Central memory CD4-positive, alpha-beta T cell (primary cell): ENCODE measurements around the gene DUSP16.
"Not testable (repeated sequence)": the region's sequence is repeated elsewhere in the genome, so short reads cannot be mapped to it uniquely, and the experiment has no call there.

Experiments used
- DNase-seq: peaks from one replicate; pipeline ENCODE4 v3.0.0; 2022

Gene DUSP16

GRCh38 chr12:12582895-12583303, 20.2 kb upstream of the DUSP16 start:
- DNase-seq = no peak

- no peak for DNase-seq
These were observed 19.7 kb upstream of the DUSP16 start for GRCh38 chr12:12582193-12582881.

GRCh38 chr12:12580716-12581115, 18.1 kb upstream of the DUSP16 start:
- DNase-seq = not testable (repeated sequence)

- DNase-seq = no peak
These were observed 15.1 kb upstream of the DUSP16 start for GRCh38 chr12:12577786-12578185.

GRCh38 chr12:12572659-12573058, 10.0 kb upstream of the DUSP16 start:
- DNase-seq = no peak

- DNase-seq = not testable (repeated sequence)
These were observed 3.3 kb upstream of the DUSP16 start for GRCh38 chr12:12565971-12566370.

GRCh38 chr12:12564911-12565310, 2.2 kb upstream of the DUSP16 start:
- DNase-seq = no peak

- DNase-seq = no peak
These were observed 746 bp upstream of the DUSP16 start for GRCh38 chr12:12563290-12563928.

GRCh38 chr12:12562016-12562483, 613 bp downstream of the DUSP16 start:
- no peak for DNase-seq

- DNase-seq = no peak
These were observed 1.2 kb downstream of the DUSP16 start for GRCh38 chr12:12561371-12562015.

- peak; percentile 87 for DNase-seq
These were observed 1.9 kb downstream of the DUSP16 start for GRCh38 chr12:12560587-12561370.

GRCh38 chr12:12559719-12560296, 2.9 kb downstream of the DUSP16 start:
- DNase-seq = no peak

- DNase-seq = no peak
These were observed 4.4 kb downstream of the DUSP16 start for GRCh38 chr12:12558291-12558690.

GRCh38 chr12:12557733-12558132, 4.9 kb downstream of the DUSP16 start:
- DNase-seq = no peak

GRCh38 chr12:12555656-12556055, 7.0 kb downstream of the DUSP16 start:
- DNase-seq = no peak

GRCh38 chr12:12553208-12553785, 9.4 kb downstream of the DUSP16 start:
- DNase-seq = no peak

GRCh38 chr12:12551115-12551514, 11.5 kb downstream of the DUSP16 start:
- no peak for DNase-seq

GRCh38 chr12:12550277-12550676, 12.4 kb downstream of the DUSP16 start:
- DNase-seq = no peak

GRCh38 chr12:12549426-12549825, 13.2 kb downstream of the DUSP16 start:
- DNase-seq = no peak

- no peak for DNase-seq
These were observed 13.9 kb downstream of the DUSP16 start for GRCh38 chr12:12548713-12549112.

- no peak for DNase-seq
These were observed 16.3 kb downstream of the DUSP16 start for GRCh38 chr12:12546314-12546772.

- DNase-seq = no peak
These were observed 18.7 kb downstream of the DUSP16 start for GRCh38 chr12:12543959-12544358.
